ENCODE measurements around the gene AFF2.
"Not testable (repeated sequence)": the region's sequence is repeated elsewhere in the genome, so short reads cannot be mapped to it uniquely, and the experiment has no call there.

AFF2 gene

GRCh38 chrX:148669175-148669574 lies 168.8 kb downstream of the AFF2 start:
- not testable (repeated sequence) for H3K27me3 Mint-ChIP-seq; H3K9me3 Mint-ChIP-seq (ENCODE audit: low read depth); H3K27ac Mint-ChIP-seq; H3K4me3 Mint-ChIP-seq; H3K4me1 Mint-ChIP-seq (ENCODE audit: low read depth)
- H3K36me3 Mint-ChIP-seq = peaks cover 14% of the 10 kb centered on the region

DNA sequence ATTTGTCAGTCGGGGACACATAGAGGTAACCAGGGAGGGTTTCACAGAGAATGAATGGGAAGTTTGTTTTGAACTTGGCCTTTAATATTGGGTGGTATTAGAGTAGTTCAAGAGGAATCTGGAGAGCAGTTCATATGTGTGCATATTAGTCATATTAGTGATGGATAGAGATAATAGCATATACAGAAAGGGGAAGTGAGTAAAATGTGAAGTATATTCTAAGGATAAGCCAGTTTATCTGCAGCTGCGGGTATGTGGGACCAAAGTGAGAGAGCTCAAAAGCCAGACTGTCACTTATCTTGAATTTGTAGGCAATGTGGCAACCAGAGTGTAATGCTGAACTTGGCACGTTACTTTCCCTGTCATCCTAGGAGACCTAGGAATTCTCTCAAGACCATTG lies 169.9 kb downstream of the AFF2 start:
- Mint-ChIP-seq H3K27me3 (no peaks in the 10 kb centered on the region), H3K4me1 (ENCODE audit: low read depth) (no peaks in the 10 kb centered on the region), H3K4me3 (no peak overlapping the region), H3K27ac (no peak overlapping the region), H3K9me3 (ENCODE audit: low read depth) (peaks cover 5% of the 10 kb centered on the region), H3K36me3 (peaks cover 11% of the 10 kb centered on the region)

DNA sequence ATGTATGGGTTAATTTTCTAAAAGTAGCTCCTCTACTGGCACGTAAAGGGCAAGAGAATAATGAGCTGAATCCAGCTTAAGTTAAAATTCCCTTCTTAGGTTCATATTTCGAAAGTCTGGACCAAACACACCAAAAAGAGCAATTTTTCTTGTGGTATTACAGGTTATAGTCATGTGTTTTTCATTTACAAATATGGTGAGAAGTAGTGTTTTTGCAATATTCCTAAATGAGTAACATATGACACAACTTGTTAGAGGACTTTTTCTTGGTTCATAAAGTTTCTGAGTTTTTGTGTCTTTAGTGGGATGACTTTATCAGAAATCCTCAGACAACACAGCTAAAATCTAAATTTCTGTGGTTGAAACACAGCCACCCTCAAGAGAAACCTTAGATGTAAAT lies 172.1 kb downstream of the AFF2 start:
- no peak overlapping the region for H3K4me3 Mint-ChIP-seq
- H3K27me3 Mint-ChIP-seq = no peaks in the 10 kb centered on the region
- H3K36me3 Mint-ChIP-seq = peaks cover 8% of the 10 kb centered on the region
- peaks cover 5% of the 10 kb centered on the region for H3K9me3 Mint-ChIP-seq (ENCODE audit: low read depth)
- H3K27ac Mint-ChIP-seq = no peak overlapping the region
- H3K4me1 Mint-ChIP-seq (ENCODE audit: low read depth) = no peaks in the 10 kb centered on the region

GRCh38 chrX:148681605-148682004 lies 181.2 kb downstream of the AFF2 start:
- Mint-ChIP-seq H3K9me3 (ENCODE audit: low read depth) (no peaks in the 10 kb centered on the region), H3K27me3 (no peaks in the 10 kb centered on the region), H3K4me1 (ENCODE audit: low read depth) (no peaks in the 10 kb centered on the region), H3K4me3 (no peak overlapping the region), H3K27ac (no peak overlapping the region), H3K36me3 (no peaks in the 10 kb centered on the region)

DNA sequence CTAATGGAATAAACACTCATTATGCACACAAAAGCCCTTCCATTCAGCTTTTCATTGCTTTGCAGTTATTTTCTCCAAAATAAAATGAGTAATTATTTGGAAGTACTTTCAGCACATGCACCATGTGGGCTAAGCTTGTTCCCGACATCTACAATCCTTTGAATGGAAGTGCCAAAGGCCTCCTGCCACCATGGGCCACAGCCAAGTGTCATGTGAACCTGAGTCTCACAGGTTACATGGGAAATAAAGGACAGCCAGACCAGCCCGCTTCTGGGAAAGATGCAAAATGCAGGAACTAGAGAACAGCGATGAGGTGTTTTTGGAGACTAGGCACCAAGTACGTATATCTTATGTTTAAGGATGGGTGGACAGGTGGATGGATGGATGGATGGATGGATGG lies 181.8 kb downstream of the AFF2 start:
- Mint-ChIP-seq H3K9me3 (ENCODE audit: low read depth) (no peaks in the 10 kb centered on the region), H3K27me3 (no peaks in the 10 kb centered on the region), H3K4me1 (ENCODE audit: low read depth) (no peaks in the 10 kb centered on the region), H3K4me3 (no peak overlapping the region), H3K36me3 (no peaks in the 10 kb centered on the region), H3K27ac (no peak overlapping the region)

DNA sequence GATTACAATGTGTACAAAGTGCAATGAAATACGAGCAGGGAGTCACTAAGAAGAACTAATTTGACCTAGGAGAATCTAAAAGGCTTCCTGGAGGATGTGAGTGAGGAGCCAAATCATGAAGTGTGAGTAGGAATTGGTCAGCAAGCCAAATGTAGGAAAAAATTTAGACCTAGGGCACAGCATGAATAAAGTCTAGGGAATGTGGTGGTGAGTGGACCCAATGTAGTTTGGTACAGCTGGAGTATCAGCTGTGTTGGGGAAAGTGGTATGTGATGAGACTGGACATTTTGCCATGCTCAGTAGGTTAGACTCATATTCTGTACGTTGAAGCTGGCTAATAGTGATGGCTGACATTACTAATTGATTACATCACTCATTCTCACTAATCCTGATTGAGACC lies 191.0 kb downstream of the AFF2 start:
- Mint-ChIP-seq H3K36me3 (no peaks in the 10 kb centered on the region), H3K4me3 (no peak overlapping the region), H3K4me1 (ENCODE audit: low read depth) (no peaks in the 10 kb centered on the region)

GRCh38 chrX:148695255-148695654 lies 194.8 kb downstream of the AFF2 start:
- Mint-ChIP-seq H3K27me3 (no peaks in the 10 kb centered on the region), H3K4me1 (ENCODE audit: low read depth) (no peaks in the 10 kb centered on the region), H3K9me3 (ENCODE audit: low read depth) (no peaks in the 10 kb centered on the region), H3K36me3 (no peaks in the 10 kb centered on the region), H3K4me3 (no peak overlapping the region), H3K27ac (no peak overlapping the region)

More for the DNA sequence above, 191.0 kb downstream of the AFF2 start:
- Mint-ChIP-seq H3K27me3 (no peaks in the 10 kb centered on the region), H3K9me3 (ENCODE audit: low read depth) (no peaks in the 10 kb centered on the region), H3K27ac (no peak overlapping the region)

DNA sequence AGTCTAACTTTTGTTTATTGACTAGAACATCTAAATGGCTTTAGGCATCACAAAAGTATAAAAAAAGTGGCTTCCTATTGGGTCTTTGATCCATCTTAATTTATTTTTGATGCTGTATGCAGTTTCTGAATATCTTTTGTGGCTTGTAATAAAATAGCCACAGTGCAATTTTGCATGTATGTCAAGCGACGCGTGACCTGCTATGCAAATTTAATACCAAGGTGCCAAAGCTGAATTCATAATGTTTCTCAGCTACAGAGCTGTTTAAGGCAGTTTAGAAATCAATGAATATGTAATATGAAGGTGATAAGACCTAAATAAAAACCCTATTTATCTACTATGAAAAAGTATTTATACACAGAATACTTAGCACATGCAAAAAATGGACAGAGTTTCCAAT lies 197.8 kb downstream of the AFF2 start:
- H3K27ac Mint-ChIP-seq = no peak overlapping the region
- H3K36me3 Mint-ChIP-seq = no peaks in the 10 kb centered on the region
- H3K4me3 Mint-ChIP-seq = no peak overlapping the region
- H3K4me1 Mint-ChIP-seq (ENCODE audit: low read depth) = no peaks in the 10 kb centered on the region
- H3K9me3 Mint-ChIP-seq (ENCODE audit: low read depth) = no peaks in the 10 kb centered on the region
- H3K27me3 Mint-ChIP-seq = no peaks in the 10 kb centered on the region

- no peaks in the 10 kb centered on the region for H3K4me1 Mint-ChIP-seq (ENCODE audit: low read depth)
- no peak overlapping the region for H3K27ac Mint-ChIP-seq
- H3K9me3 Mint-ChIP-seq (ENCODE audit: low read depth) = no peaks in the 10 kb centered on the region
- H3K4me3 Mint-ChIP-seq = no peak overlapping the region
- no peaks in the 10 kb centered on the region for H3K27me3 Mint-ChIP-seq
- no peaks in the 10 kb centered on the region for H3K36me3 Mint-ChIP-seq
Observed at GRCh38 chrX:148700021-148700420, 199.6 kb downstream of the AFF2 start.

DNA sequence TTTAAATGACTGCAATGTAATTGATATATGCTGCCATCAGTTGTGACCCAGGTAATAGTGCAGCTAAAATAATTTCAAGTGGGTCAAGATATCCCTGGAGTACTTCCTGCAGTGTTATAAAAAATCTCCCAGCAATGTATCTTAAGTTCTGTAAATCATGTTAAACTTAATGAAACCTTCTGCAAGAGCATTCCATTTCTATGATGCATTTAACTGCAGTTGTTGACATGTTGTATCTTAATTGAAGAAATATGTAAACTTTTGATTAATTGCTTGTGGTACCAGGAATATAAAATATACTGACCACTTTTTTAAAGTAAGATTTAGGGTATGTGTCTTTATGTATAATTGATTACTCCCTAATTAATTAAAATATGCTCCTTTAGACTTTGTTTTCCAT lies 213.6 kb downstream of the AFF2 start:
- Mint-ChIP-seq H3K27me3 (no peaks in the 10 kb centered on the region), H3K4me1 (ENCODE audit: low read depth) (no peaks in the 10 kb centered on the region), H3K9me3 (ENCODE audit: low read depth) (no peaks in the 10 kb centered on the region), H3K27ac (no peak overlapping the region), H3K4me3 (no peak overlapping the region), H3K36me3 (no peaks in the 10 kb centered on the region)

- Mint-ChIP-seq H3K9me3 (ENCODE audit: low read depth) (no peaks in the 10 kb centered on the region), H3K27me3 (no peaks in the 10 kb centered on the region), H3K36me3 (no peaks in the 10 kb centered on the region), H3K4me3 (no peak overlapping the region), H3K27ac (no peak overlapping the region), H3K4me1 (ENCODE audit: low read depth) (no peaks in the 10 kb centered on the region)
Observed at GRCh38 chrX:148715361-148715760, 214.9 kb downstream of the AFF2 start.

DNA sequence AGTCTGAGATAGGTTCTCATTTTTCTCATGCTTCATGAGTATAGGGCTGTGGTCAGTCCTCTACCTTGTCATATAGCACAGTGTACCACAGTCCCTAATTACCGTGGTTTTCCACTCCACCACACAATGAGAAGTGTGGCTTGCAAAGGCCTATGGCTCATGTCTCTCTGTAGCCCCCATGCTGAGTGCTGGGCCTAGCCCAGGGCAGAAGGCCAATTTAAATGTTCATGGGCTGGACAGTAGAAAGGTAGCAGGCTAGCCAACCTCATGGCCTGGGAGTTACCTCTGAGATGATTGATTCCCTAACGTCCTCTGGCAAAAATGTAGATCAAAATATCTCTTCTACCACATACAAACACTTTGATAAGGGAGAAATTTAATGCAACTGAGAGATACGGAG lies 222.5 kb downstream of the AFF2 start:
- Mint-ChIP-seq H3K27ac (no peak overlapping the region), H3K36me3 (no peaks in the 10 kb centered on the region), H3K4me3 (no peak overlapping the region), H3K27me3 (no peaks in the 10 kb centered on the region), H3K9me3 (ENCODE audit: low read depth) (no peaks in the 10 kb centered on the region), H3K4me1 (ENCODE audit: low read depth) (no peaks in the 10 kb centered on the region)

DNA sequence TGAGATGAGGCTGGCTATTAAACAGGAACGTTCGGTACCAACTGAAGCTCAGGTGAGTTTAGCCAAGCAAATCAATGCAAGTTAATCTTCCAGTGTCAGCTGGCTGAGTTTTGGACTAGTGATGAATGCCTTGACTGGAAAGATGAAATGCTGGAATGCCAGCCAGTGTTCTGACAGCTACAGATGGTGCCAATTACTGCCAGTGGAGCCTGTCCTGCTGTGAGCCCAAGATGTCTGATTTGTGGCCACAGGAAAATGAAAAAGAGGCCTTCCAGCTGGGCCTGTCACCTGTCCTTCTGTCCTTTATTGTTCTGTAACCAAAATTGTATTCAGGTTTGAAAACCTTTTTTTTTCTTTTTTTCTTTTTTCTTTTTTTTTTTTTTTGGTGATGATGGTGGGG lies 223.1 kb downstream of the AFF2 start:
- H3K9me3 Mint-ChIP-seq (ENCODE audit: low read depth) = no peaks in the 10 kb centered on the region
- no peak overlapping the region for H3K4me3 Mint-ChIP-seq
- H3K27me3 Mint-ChIP-seq = no peaks in the 10 kb centered on the region
- H3K4me1 Mint-ChIP-seq (ENCODE audit: low read depth) = no peaks in the 10 kb centered on the region
- H3K36me3 Mint-ChIP-seq = no peaks in the 10 kb centered on the region
- H3K27ac Mint-ChIP-seq = no peak overlapping the region

- no peaks in the 10 kb centered on the region for H3K36me3 Mint-ChIP-seq
- H3K9me3 Mint-ChIP-seq (ENCODE audit: low read depth) = no peaks in the 10 kb centered on the region
- H3K27ac Mint-ChIP-seq = no peak overlapping the region
- no peaks in the 10 kb centered on the region for H3K27me3 Mint-ChIP-seq
- no peak overlapping the region for H3K4me3 Mint-ChIP-seq
- H3K4me1 Mint-ChIP-seq (ENCODE audit: low read depth) = peaks cover 2% of the 10 kb centered on the region
Observed at GRCh38 chrX:148728901-148729300, 228.5 kb downstream of the AFF2 start.

- Mint-ChIP-seq H3K27ac (no peak overlapping the region), H3K36me3 (no peaks in the 10 kb centered on the region), H3K27me3 (no peaks in the 10 kb centered on the region), H3K4me3 (no peak overlapping the region), H3K4me1 (ENCODE audit: low read depth) (peaks cover 2% of the 10 kb centered on the region), H3K9me3 (ENCODE audit: low read depth) (no peaks in the 10 kb centered on the region)
Observed at GRCh38 chrX:148732743-148733142, 232.3 kb downstream of the AFF2 start.

- H3K36me3 Mint-ChIP-seq = peaks cover 2% of the 10 kb centered on the region
- no peak overlapping the region for H3K4me3 Mint-ChIP-seq
- no peaks in the 10 kb centered on the region for H3K27me3 Mint-ChIP-seq
- H3K4me1 Mint-ChIP-seq (ENCODE audit: low read depth) = peaks cover 8% of the 10 kb centered on the region
- H3K9me3 Mint-ChIP-seq (ENCODE audit: low read depth) = no peaks in the 10 kb centered on the region
- H3K27ac Mint-ChIP-seq = no peak overlapping the region
Observed at GRCh38 chrX:148741441-148741840, 241.0 kb downstream of the AFF2 start.

DNA sequence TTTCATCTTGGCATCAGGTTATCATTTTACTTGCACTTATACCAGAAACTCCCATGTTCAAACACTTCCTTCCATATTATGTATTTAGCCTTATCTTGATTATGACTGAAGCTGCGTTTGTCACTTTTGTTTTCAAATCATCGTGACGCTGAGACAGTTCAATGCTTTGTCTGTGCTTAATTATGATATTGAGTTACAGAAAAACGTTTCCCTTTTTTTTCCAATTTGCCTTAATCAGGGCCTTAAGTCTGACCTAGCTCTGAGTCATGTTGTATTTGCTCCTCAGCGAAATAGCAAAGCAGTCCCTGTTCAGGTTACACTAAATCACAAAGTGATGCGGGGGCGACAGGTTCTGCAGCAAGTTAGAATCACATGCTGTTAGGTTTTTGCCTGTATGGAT lies 254.7 kb downstream of the AFF2 start:
- H3K36me3 Mint-ChIP-seq = peaks cover 3% of the 10 kb centered on the region
- H3K9me3 Mint-ChIP-seq (ENCODE audit: low read depth) = no peaks in the 10 kb centered on the region
- H3K4me1 Mint-ChIP-seq (ENCODE audit: low read depth) = no peaks in the 10 kb centered on the region
- no peak overlapping the region for H3K4me3 Mint-ChIP-seq
- no peaks in the 10 kb centered on the region for H3K27me3 Mint-ChIP-seq
- no peak overlapping the region for H3K27ac Mint-ChIP-seq

Measured in activated naive CD8-positive, alpha-beta T cell (primary cell).